DOHH2 (cell line): ENCODE results near the gene EFS.

Experiments
- CTCF ChIP-seq: fragments of 200-600 bp; sonication (generic); IDR thresholded peaks from one replicate; pipeline ENCODE4 v1.5.1; 2014; ENCODE audit warnings: antibody characterized with exemption, mild to moderate bottlenecking, low read depth, low read length; ENCODE audit not compliant: poor library complexity, severe bottlenecking
- EZH2phosphoT487 ChIP-seq: fragments of 200-600 bp; sonication (generic); IDR thresholded peaks from 2 replicates; pipeline ENCODE4 v1.6.1; 2017; ENCODE audit warnings: borderline replicate concordance, mild to moderate bottlenecking, antibody characterized with exemption, low read length, moderate library complexity, mixed read lengths

DNA sequence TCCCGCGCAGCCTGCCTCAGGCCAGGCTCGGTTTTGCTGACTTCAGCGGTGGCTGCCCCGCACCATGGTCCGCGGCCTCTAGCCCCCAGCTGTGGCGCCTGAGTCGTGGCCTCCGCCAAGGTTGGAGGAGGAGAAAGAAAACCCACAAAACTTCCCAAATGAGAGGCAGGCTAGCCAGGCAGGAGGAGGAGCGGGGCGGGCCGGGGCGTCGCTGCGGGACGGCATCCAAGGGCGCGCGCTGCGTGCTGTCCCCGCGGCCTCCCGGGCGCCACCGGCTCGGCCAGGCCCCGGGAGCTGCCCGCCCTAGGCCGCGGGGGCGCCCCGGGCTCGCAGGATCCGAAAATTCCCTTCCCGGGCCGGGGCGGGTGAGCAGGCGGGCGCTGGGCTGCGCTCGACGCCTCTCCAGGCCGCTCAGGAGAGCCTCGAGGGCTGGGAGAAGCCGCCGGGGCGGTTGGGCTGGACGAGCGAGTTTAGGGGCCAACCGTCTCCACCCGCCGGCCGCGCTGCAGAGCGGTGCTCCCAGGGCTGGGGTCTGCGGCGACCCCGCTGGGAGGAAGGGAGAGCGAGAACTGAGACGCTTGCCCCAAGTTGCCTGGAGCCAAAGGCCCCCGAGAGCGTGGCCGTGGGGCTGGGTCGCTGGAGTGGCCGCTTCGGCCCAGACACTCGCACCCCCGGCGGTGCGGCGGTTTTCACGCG, at the start of gene EFS:
- TF ChIP-seq CTCF (no peak), EZH2phosphoT487 (no peak)
